Keratinocyte (primary cell): Measurements from ENCODE around the gene AKTIP. TPM values are rescaled to one million over a fixed set of nuclear protein-coding genes. Genes with fewer than 3 reads are reported as not detected.

Source experiments
- DNase-seq: peaks from one replicate; pipeline ENCODE4 v3.0.0-alpha.2; 2011; ENCODE audit warnings: low read depth, missing footprints, low spot score
- FAIRE-seq: peaks from 2 replicates; lab custom pipeline; 2011; peaks lifted over from hg19 to GRCh38; lab: Jason Lieb, UNC
- H2AFZ ChIP-seq: 2 replicates; pipeline ENCODE4 v1.6.0; 2012; ENCODE audit warnings: low read length, control low read depth, inconsistent platforms; ENCODE audit not compliant: control insufficient read depth
- H3K27ac ChIP-seq: 2 replicates; pipeline ENCODE4 v1.5.1; 2011; ENCODE audit warnings: low read length; ENCODE audit not compliant: control insufficient read depth, insufficient read depth
- H3K27me3 ChIP-seq: 3 replicates; pipeline ENCODE4 v1.6.0; 2011; ENCODE audit warnings: low read length; ENCODE audit not compliant: control insufficient read depth, insufficient read depth; ENCODE audit errors: extremely low read depth
- H3K36me3 ChIP-seq, 2 experiments: 2 replicates in 1 of 2; 3 replicates in 1 of 2; pipeline ENCODE4 v1.5.1; 2011; ENCODE audit warnings: low read length in 2 of 2, mild to moderate bottlenecking in 1 of 2; ENCODE audit not compliant: control insufficient read depth in 2 of 2, insufficient read depth in 2 of 2; ENCODE audit errors: extremely low read depth in 1 of 2
- H3K4me1 ChIP-seq: 3 replicates; pipeline ENCODE4 v1.5.1; 2011; ENCODE audit warnings: low read length; ENCODE audit not compliant: control insufficient read depth, insufficient read depth; ENCODE audit errors: extremely low read depth
- H3K4me2 ChIP-seq: 3 replicates; pipeline ENCODE4 v1.6.0; 2011; ENCODE audit warnings: low read depth, low read length; ENCODE audit not compliant: control insufficient read depth, insufficient read depth; ENCODE audit errors: extremely low read depth
- H3K4me3 ChIP-seq, 3 experiments: fragments of 200-600 bp in 1 of 3; sonication (generic) in 1 of 3; 2 replicates in 2 of 3; 3 replicates in 1 of 3; pipeline ENCODE4 v1.5.1; 2011 to 2016; ENCODE audit warnings: low read length in 3 of 3, mild to moderate bottlenecking in 3 of 3, control low read depth in 2 of 3, inconsistent platforms in 1 of 3, low read depth in 1 of 3, mixed read lengths in 1 of 3, mixed run types in 1 of 3, moderate library complexity in 1 of 3; ENCODE audit not compliant: control insufficient read depth in 2 of 3, insufficient read depth in 2 of 3; ENCODE audit errors: extremely low read depth in 1 of 3
- H3K79me2 ChIP-seq: 2 replicates; pipeline ENCODE4 v1.6.0; 2012; ENCODE audit warnings: low read length; ENCODE audit not compliant: control insufficient read depth, insufficient read depth
- H3K9ac ChIP-seq: 3 replicates; pipeline ENCODE4 v1.6.0; 2011; ENCODE audit warnings: low read length; ENCODE audit not compliant: control insufficient read depth, insufficient read depth; ENCODE audit errors: extremely low read depth
- H3K9me1 ChIP-seq: 3 replicates; pipeline ENCODE4 v1.6.0; 2011; ENCODE audit warnings: low read length; ENCODE audit not compliant: control insufficient read depth, insufficient read depth; ENCODE audit errors: extremely low read depth
- H3K9me3 ChIP-seq: 2 replicates; pipeline ENCODE4 v1.5.1; 2012; ENCODE audit warnings: low read depth, low read length; ENCODE audit not compliant: control insufficient read depth
- H4K20me1 ChIP-seq: 3 replicates; pipeline ENCODE4 v1.6.0; 2011; ENCODE audit warnings: low read length; ENCODE audit not compliant: control insufficient read depth, insufficient read depth; ENCODE audit errors: extremely low read depth
- CTCF ChIP-seq, 3 experiments: IDR thresholded peaks in 1 of 3; conservative IDR thresholded peaks in 1 of 3; optimal IDR thresholded peaks in 1 of 3; 2 replicates in 2 of 3; 3 replicates in 1 of 3; pipeline versions ENCODE3 to v1.5.1; 2011; ENCODE audit warnings: low read length in 3 of 3, mild to moderate bottlenecking in 3 of 3, moderate library complexity in 2 of 3, control low read depth in 1 of 3, inconsistent platforms in 1 of 3; ENCODE audit not compliant: insufficient read depth in 2 of 3; ENCODE audit errors: extremely low read depth in 1 of 3
- EZH2 ChIP-seq: IDR thresholded peaks from one replicate; pipeline ENCODE4 v1.6.1; 2012; ENCODE audit warnings: inconsistent platforms, mild to moderate bottlenecking, low read length, moderate library complexity
- dilution Hi-C: fragments of 300-500 bp; cut with MboI; formaldehyde crosslinking; loops from one replicate; pipeline ENCODE4 v1.7.0; 2020; ENCODE audit warnings: low sequenced_read_pairs; ENCODE audit not compliant: extremely low pct_ligation_motif_present
- polyA plus RNA-seq, 5 experiments: library from polyadenylated mRNA; depleted of rRNA in 3 of 5; stranded (reverse) in 3 of 5; stranded (forward) in 1 of 5; unstranded in 1 of 5; fragments of >200 nt; gene quantifications; 1 replicate in 1 of 5; 2 replicates in 3 of 5; 3 replicates in 1 of 5; pipeline versions ENCODE4 v1.2.1 to v1.2.3, GENCODE V29; 2011 to 2012; ENCODE audit warnings: missing spikeins in 2 of 5, low read depth in 1 of 5, low replicate concordance in 1 of 5

AKTIP gene
- polyA plus RNA-seq, 1 donor (not counting 4 experiments of a cell fraction or from before 2014, with no cell fraction given), result 23.6 TPM

GRCh38 chr16:53510704-53511070 lies 7.7 kb upstream of the AKTIP start:
- Histone ChIP-seq H3K36me3 (no peaks in the 10 kb centered on the region), H3K9ac (no peak overlapping the region), H4K20me1 (no peaks in the 10 kb centered on the region), H3K79me2 (no peaks in the 10 kb centered on the region), H2AFZ (no peak overlapping the region), H3K4me1 (no peaks in the 10 kb centered on the region), H3K27ac (no peak overlapping the region), H3K4me2 (no peak overlapping the region), H3K27me3 (no peaks in the 10 kb centered on the region), H3K4me3 (no peak overlapping the region), H3K9me1 (no peaks in the 10 kb centered on the region), H3K9me3 (no peaks in the 10 kb centered on the region)
- DNase-seq (no peak), FAIRE-seq (no peak)
- dilution Hi-C loops, result no loop called here
- TF ChIP-seq CTCF (optimal IDR thresholded peaks at IDR 0.05 in 1 of 3, IDR thresholded peaks at IDR 0.05 in 1 of 3, conservative IDR thresholded peaks at IDR 0.05 in 1 of 3; ENCODE audit: extremely low read depth in 1 of 3, insufficient read depth in 2 of 3, low read length in 3 of 3), result no peak
- TF ChIP-seq EZH2, result no peak

GRCh38 chr16:53509906-53510703 lies 7.1 kb upstream of the AKTIP start:
- peak; percentile 78 to 95 (median 91) for TF ChIP-seq CTCF (optimal IDR thresholded peaks at IDR 0.05 in 1 of 3, IDR thresholded peaks at IDR 0.05 in 1 of 3, conservative IDR thresholded peaks at IDR 0.05 in 1 of 3; ENCODE audit: extremely low read depth in 1 of 3, insufficient read depth in 2 of 3, low read length in 3 of 3)
- no peak for TF ChIP-seq EZH2
- Histone ChIP-seq H4K20me1 (no peaks in the 10 kb centered on the region), H3K9me1 (no peaks in the 10 kb centered on the region), H3K9ac (no peak overlapping the region), H3K4me1 (no peaks in the 10 kb centered on the region), H3K27ac (no peak overlapping the region), H3K9me3 (no peaks in the 10 kb centered on the region), H3K79me2 (no peaks in the 10 kb centered on the region), H3K27me3 (no peaks in the 10 kb centered on the region), H2AFZ (no peak overlapping the region), H3K4me3 (no peak overlapping the region), H3K4me2 (no peak overlapping the region), H3K36me3 (no peaks in the 10 kb centered on the region)
- peak; percentile 15 for DNase-seq
- peak; percentile 74 for FAIRE-seq
- dilution Hi-C loops, result no loop called here
